GM23338 (cell line): ENCODE results near the gene NFATC3. TPM values are rescaled to one million over a fixed set of nuclear protein-coding genes. Genes with fewer than 3 reads are reported as not detected.

ENCODE experiments used
- ATAC-seq: fragments of 200-7000 bp; cut with Tn5 transposase; 3 replicates; pipeline ENCODE4 v1.9.1; 2020
- DNase-seq: peaks from one replicate; pipeline ENCODE4 v3.0.0-alpha.2; 2015; ENCODE audit warnings: low spot score
- H2AFZ ChIP-seq: fragments of 200-600 bp; sonication (generic); 2 replicates; pipeline ENCODE4 v1.8.0; 2016; ENCODE audit warnings: antibody characterized with exemption, mild to moderate bottlenecking, moderate library complexity
- H3F3A ChIP-seq: fragments of 200-600 bp; sonication (generic); replicated peaks from 2 replicates; pipeline ENCODE4 v1.8.0; 2017; ENCODE audit warnings: antibody characterized with exemption, mixed run types, low read depth
- H3K27ac ChIP-seq: fragments of 200-600 bp; sonication (generic); 2 replicates; pipeline ENCODE4 v1.6.1; 2016; ENCODE audit warnings: low read depth
- H3K27me3 ChIP-seq: fragments of 200-600 bp; sonication (generic); 2 replicates; pipeline ENCODE4 v1.8.0; 2016; ENCODE audit warnings: mild to moderate bottlenecking, mixed run types, moderate library complexity; ENCODE audit not compliant: insufficient read depth
- H3K36me3 ChIP-seq: fragments of 200-600 bp; sonication (generic); 2 replicates; pipeline ENCODE4 v1.8.0; 2016; ENCODE audit warnings: mild to moderate bottlenecking; ENCODE audit not compliant: insufficient read depth
- H3K4me1 ChIP-seq: fragments of 200-600 bp; sonication (generic); 2 replicates; pipeline ENCODE4 v1.8.0; 2016; ENCODE audit warnings: mild to moderate bottlenecking, moderate library complexity; ENCODE audit not compliant: insufficient read depth
- H3K4me2 ChIP-seq: fragments of 200-600 bp; sonication (generic); 2 replicates; pipeline ENCODE4 v1.7.1; 2017; ENCODE audit warnings: mixed run types
- H3K4me3 ChIP-seq: fragments of 200-600 bp; sonication (generic); 2 replicates; pipeline ENCODE4 v1.6.1; 2016; ENCODE audit warnings: mixed run types
- H3K79me2 ChIP-seq: fragments of 200-600 bp; sonication (generic); replicated peaks from 2 replicates; pipeline ENCODE4 v1.8.0; 2017; ENCODE audit warnings: mild to moderate bottlenecking; ENCODE audit not compliant: insufficient read depth
- H3K9me2 ChIP-seq: fragments of 200-600 bp; sonication (generic); 2 replicates; pipeline ENCODE4 v1.8.0; 2017; ENCODE audit not compliant: insufficient read depth
- H4K20me1 ChIP-seq: fragments of 200-600 bp; sonication (generic); replicated peaks from 2 replicates; pipeline ENCODE4 v1.8.0; 2017; ENCODE audit warnings: mild to moderate bottlenecking; ENCODE audit not compliant: insufficient read depth
- H3K27ac Mint-ChIP-seq: 2 replicates; pipeline ENCODE4 v1.8.0; 2020; ENCODE audit warnings: inconsistent platforms, mild to moderate bottlenecking, moderate library complexity, mixed read lengths
- H3K27me3 Mint-ChIP-seq: 3 replicates; pipeline ENCODE4 v1.8.0; 2022; ENCODE audit warnings: low read depth, mild to moderate bottlenecking, moderate library complexity, mixed read lengths, inconsistent platforms; ENCODE audit not compliant: insufficient read depth, poor library complexity
- H3K36me3 Mint-ChIP-seq: 3 replicates; pipeline ENCODE4 v1.8.0; 2021; ENCODE audit warnings: low read depth, mild to moderate bottlenecking, inconsistent platforms, moderate library complexity, mixed read lengths
- H3K4me1 Mint-ChIP-seq: 3 replicates; pipeline ENCODE4 v1.8.0; 2020; ENCODE audit warnings: mild to moderate bottlenecking, inconsistent platforms, mixed read lengths
- H3K4me3 Mint-ChIP-seq: 3 replicates; pipeline ENCODE4 v1.8.0; 2021; ENCODE audit warnings: moderate library complexity, mild to moderate bottlenecking, inconsistent platforms, mixed read lengths
- H3K9me3 Mint-ChIP-seq: 3 replicates; pipeline ENCODE4 v1.8.0; 2020; ENCODE audit warnings: moderate library complexity, mild to moderate bottlenecking, inconsistent platforms, mixed read lengths
- CTCF ChIP-seq, 2 experiments: fragments of 200-600 bp in 1 of 2; sonication (generic) in 1 of 2; conservative IDR thresholded peaks; 2 replicates each; pipeline versions ENCODE4 v1.5.1 to v1.6.1; 2016 to 2017; ENCODE audit warnings: antibody characterized with exemption in 2 of 2, low read depth in 2 of 2, mild to moderate bottlenecking in 2 of 2, moderate library complexity in 1 of 2
- EZH2phosphoT487 ChIP-seq: fragments of 200-600 bp; sonication (generic); IDR thresholded peaks from one replicate; pipeline ENCODE4 v1.8.1; 2018; ENCODE audit warnings: antibody characterized with exemption; ENCODE audit not compliant: unreplicated experiment
- NANOG ChIP-seq: IDR thresholded peaks from 2 replicates; pipeline ENCODE4 v1.6.1; 2016; ENCODE audit warnings: antibody characterized with exemption, borderline replicate concordance
- POLR2AphosphoS5 ChIP-seq: IDR thresholded peaks from 2 replicates; pipeline ENCODE4 v1.6.1; 2016; ENCODE audit warnings: antibody characterized with exemption, low read depth
- REST ChIP-seq: IDR thresholded peaks from one replicate; pipeline ENCODE4 v1.6.1; 2018; ENCODE audit warnings: antibody characterized with exemption; ENCODE audit not compliant: unreplicated experiment
- STAT1 ChIP-seq: IDR thresholded peaks from one replicate; pipeline ENCODE4 v1.6.1; 2016; ENCODE audit warnings: antibody characterized with exemption; ENCODE audit not compliant: unreplicated experiment
- ZNF114 ChIP-seq: fragments of 250-450 bp; sonication (Bioruptor Pico); IDR thresholded peaks from 2 replicates; pipeline ENCODE4 v1.5.0; 2020; ENCODE audit warnings: mild to moderate bottlenecking, moderate library complexity
- ZNF331 ChIP-seq: fragments of 250-450 bp; sonication (Bioruptor Pico); IDR thresholded peaks from 2 replicates; pipeline ENCODE4 v1.5.0; 2020; ENCODE audit warnings: low read depth, mild to moderate bottlenecking, moderate library complexity
- ZNF462 ChIP-seq: fragments of 250-450 bp; sonication (Bioruptor Pico); IDR thresholded peaks from 2 replicates; pipeline ENCODE4 v1.5.0; 2020; ENCODE audit warnings: mild to moderate bottlenecking, moderate library complexity
- polyA plus RNA-seq: library from polyadenylated mRNA; unstranded; fragments of >200 nt; fragmentation: Nextera tagmentation; extraction: Ambion mirVana; gene quantifications from 2 replicates; pipeline ENCODE4 v1.2.1, GENCODE V29; 2016
- total RNA-seq: library from RNA; depleted of rRNA; stranded (reverse); fragments of >200 nt; shearing (Covaris generic); gene quantifications from 2 replicates; pipeline ENCODE4 v1.2.3, GENCODE V29; 2014

The NFATC3 gene
- total and polyA plus RNA-seq, 2 experiments from 2014 or later, result 9.2 to 40.9 TPM

- TF ChIP-seq REST, result no peak
Measured at GRCh38 chr16:68075980-68076379, 9.2 kb upstream of the NFATC3 start (continued).

- Mint-ChIP-seq H3K27me3 (peaks cover 10% of the 10 kb centered on the region), H3K36me3 (peaks cover 28% of the 10 kb centered on the region), H3K4me1 (no peaks in the 10 kb centered on the region), H3K27ac (no peak overlapping the region), H3K9me3 (no peaks in the 10 kb centered on the region), H3K4me3 (no peak overlapping the region)
- H3K4me1 ChIP-seq, result no peaks in the 10 kb centered on the region
- no peak for ATAC-seq
- H4K20me1 ChIP-seq, result no peaks in the 10 kb centered on the region; the same call in 1 of the 2 replicates
- H3K27me3 ChIP-seq, result no peaks in the 10 kb centered on the region
- no peaks in the 10 kb centered on the region for H3K9me2 ChIP-seq
- no peak for DNase-seq
- H3K36me3 ChIP-seq, result 0 out of 2 replicates have a peak, but pooled peaks cover 3% of the 10 kb centered on the region
- no peak overlapping the region for H3K4me3 ChIP-seq
- no peak overlapping the region for H3K4me2 ChIP-seq
- no peaks in the 10 kb centered on the region for H3K79me2 ChIP-seq
- no peak overlapping the region for H2AFZ ChIP-seq
- no peaks in the 10 kb centered on the region for H3F3A ChIP-seq
- no peak overlapping the region for H3K27ac ChIP-seq
- TF ChIP-seq ZNF114 (CRISPR knock-in tag) (no peak), EZH2phosphoT487 (no peak), STAT1 (no peak), ZNF462 (CRISPR knock-in tag) (no peak), REST (no peak), NANOG (no peak), CTCF (conservative IDR thresholded peaks at IDR 0.05; ENCODE audit: low read depth in 2 of 2) (no peak), POLR2AphosphoS5 (no peak), ZNF331 (no peak)
Measured at GRCh38 chr16:68076560-68076959, 8.6 kb upstream of the NFATC3 start.
